ENCODE measurements around the gene PITHD1.

The PITHD1 gene

DNA sequence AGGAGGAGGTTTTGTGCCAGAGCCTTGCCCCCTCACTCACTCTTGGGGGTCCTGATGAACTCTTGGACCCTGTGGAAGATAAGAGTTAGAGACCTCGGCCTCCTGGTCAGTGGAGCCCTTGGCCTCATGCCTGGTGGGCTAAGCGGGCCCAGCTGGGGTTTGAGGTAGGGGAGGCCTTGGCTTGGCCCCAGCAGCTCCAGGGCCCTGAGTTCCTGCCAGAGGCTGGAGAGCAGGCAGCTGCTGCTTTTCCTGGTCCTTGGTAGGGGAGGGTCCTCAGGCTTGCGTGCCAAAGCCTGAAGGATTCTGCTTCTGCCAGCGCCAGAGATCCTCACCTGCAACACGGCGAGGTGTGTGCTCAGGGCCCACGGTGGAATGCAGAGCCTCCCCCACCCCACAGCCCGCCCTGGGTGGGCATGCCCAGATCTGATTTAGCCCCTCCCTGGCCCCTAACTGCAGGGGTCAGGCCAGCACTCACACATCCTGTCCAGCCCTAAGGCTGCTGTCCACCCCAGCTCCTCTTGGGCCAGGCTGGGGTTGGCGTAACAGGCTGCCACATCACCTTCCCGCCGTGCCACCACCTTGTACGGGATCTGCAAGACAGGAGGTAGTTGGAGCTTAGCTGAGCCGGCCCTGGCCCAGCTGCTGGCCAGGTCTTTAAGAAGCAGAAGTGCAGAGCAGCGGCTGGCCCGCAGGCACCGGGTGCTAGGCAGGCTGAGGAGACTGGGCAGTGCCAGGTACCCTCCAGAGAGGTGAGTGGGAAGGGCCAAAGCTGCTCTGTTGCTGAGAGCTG lies 17.7 kb downstream of the PITHD1 start:
- DNase-seq (ENCODE audit: low read depth): no peak
- TF ChIP-seq, protein P1, sequence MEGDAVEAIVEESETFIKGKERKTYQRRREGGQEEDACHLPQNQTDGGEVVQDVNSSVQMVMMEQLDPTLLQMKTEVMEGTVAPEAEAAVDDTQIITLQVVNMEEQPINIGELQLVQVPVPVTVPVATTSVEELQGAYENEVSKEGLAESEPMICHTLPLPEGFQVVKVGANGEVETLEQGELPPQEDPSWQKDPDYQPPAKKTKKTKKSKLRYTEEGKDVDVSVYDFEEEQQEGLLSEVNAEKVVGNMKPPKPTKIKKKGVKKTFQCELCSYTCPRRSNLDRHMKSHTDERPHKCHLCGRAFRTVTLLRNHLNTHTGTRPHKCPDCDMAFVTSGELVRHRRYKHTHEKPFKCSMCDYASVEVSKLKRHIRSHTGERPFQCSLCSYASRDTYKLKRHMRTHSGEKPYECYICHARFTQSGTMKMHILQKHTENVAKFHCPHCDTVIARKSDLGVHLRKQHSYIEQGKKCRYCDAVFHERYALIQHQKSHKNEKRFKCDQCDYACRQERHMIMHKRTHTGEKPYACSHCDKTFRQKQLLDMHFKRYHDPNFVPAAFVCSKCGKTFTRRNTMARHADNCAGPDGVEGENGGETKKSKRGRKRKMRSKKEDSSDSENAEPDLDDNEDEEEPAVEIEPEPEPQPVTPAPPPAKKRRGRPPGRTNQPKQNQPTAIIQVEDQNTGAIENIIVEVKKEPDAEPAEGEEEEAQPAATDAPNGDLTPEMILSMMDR (conservative IDR thresholded peaks at IDR 0.05; ENCODE audit: low read depth, low read length): no peak
- H3K4me3 ChIP-seq (ENCODE audit: low read length): no peak overlapping the region

DNA sequence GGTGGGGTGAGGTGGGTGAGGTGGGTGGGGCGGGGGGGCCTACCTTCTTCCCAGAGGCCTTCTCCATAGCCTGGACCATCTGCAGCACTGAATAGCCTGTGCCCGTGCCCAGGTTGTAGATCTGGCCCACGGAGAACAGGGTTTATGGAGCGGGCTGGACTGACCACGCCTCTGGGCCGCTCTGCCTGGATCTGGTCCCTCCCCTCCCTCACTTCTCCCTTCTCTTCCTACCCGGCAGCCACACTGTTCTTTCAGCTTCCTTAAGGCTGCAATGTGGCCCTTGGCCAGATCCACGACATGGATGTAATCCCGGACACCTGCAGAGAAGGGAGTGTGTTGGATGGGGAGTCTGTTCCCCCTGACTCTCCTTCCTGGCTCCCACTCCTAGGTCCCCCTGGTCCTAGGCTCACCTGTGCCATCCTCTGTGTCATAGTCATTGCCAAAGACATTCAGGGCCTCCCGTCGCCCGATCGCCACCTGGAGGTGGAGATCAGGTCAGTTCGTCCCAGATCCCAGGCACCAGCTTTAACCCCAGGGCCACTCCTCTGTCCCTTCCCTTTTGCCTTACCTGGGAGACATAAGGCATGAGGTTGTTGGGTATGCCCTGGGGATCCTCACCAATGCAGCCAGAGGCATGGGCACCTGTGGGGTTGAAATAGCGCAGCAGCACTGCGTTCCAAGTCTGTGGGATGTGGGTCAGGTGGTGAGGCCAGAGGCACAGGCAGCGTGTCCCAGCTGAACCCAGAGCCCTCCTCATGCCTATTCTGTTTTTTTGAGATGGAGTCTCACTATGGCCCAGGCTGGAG lies 18.5 kb downstream of the PITHD1 start:
- no peak overlapping the region for H3K4me3 ChIP-seq (ENCODE audit: low read length)
- DNase-seq (ENCODE audit: low read depth): no peak
- TF ChIP-seq, protein P1 (conservative IDR thresholded peaks at IDR 0.05; ENCODE audit: low read depth, low read length): no peak

DNA sequence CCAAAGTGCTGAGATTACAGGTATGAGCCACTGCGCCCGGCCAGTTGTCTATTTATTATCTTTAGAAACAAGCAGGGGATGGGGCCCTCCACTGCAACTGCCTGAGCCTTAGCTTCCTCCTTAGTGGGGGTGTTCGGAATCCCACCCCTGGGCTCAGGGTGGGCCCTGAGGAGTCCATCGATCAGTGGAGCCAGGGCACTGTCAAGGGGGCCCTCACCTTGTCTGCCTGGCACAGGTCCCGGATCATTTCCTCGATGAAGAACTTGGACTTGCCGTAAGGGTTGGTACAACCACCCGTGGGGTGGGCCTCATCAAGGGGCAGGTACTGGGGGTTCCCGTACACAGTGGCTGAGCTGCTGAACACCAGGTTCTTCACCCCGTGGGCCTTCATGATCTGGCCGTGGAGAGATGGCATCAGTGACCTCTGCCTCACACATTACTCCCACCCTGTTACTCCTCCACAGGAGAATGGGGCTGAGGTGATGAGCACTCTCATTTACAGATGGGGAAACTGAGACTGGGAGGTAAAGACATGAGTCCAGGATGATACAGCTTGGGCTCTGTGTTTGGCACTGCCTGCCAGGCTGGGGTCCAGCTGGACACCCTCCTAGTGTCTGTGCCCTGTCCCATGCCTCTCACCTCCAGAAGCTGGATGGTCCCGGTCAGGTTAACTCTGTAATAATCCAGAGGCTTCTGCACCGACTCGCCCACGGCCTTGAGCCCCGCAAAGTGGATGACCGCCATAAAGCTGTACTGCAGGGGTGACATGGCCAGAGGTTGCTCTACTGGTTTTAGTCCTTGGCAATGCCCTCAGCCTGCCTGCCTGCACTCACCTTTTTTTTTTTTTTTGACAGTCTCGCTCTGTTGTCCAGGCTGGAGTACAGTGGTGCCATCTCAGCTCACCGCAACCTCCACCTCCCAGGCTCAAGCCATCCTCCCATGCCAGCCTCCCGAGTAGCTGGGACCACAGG lies 19.5 kb downstream of the PITHD1 start:
- TF ChIP-seq, protein P1 (conservative IDR thresholded peaks at IDR 0.05; ENCODE audit: low read depth, low read length): no peak
- no peak overlapping the region for H3K4me3 ChIP-seq (ENCODE audit: low read length)

DNA sequence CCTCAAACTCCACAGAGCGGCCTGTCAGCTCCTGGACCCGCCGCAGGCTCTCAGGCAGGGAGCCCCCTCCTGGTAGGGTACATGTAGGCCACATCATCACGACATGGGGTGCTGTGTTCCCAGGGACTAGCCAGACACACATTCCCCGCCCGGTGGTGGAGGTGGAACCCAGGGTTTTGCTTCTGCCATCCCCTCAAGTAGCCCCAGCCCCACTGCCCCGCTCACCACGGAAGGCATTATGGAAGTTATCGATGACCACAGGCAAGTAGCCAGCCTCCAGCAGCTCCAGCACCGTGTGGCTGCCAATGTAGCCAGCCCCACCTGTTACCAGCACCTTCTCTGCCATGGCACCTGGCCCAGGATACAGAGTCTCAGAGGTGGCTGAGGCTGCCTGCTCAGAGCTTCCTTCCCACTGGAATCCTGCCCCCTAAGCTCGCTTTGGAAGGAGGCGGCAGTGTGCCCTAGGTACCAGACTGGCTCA lies 20.5 kb downstream of the PITHD1 start:
- H3K4me3 ChIP-seq (ENCODE audit: low read length): peak overlapping the region; percentile 85
- no peak for DNase-seq (ENCODE audit: low read depth)
- TF ChIP-seq, protein P1 (conservative IDR thresholded peaks at IDR 0.05; ENCODE audit: low read depth, low read length): peak; percentile 31

More for the DNA sequence above, 19.5 kb downstream of the PITHD1 start:
- DNase-seq (ENCODE audit: low read depth): no peak

DNA sequence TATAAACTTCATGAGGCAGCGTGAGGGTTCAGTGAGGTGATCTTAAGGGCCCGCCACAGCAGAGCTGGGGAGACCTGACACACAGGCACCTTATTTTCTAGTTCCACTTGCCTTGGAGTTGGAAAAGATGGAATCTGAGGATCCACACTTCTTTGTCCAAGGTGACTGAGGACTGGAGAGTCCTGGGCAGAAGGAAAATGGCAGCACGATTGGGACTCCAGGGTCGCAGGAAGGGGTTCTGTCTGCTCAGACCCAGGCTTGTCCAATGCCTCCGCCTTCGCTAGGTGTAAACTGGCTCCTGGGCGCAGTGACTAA lies 21.0 kb downstream of the PITHD1 start:
- DNase-seq (ENCODE audit: low read depth): no peak
- peak overlapping the region; percentile 85 for H3K4me3 ChIP-seq (ENCODE audit: low read length)
- TF ChIP-seq, protein P1 (conservative IDR thresholded peaks at IDR 0.05; ENCODE audit: low read depth, low read length): no peak

DNA sequence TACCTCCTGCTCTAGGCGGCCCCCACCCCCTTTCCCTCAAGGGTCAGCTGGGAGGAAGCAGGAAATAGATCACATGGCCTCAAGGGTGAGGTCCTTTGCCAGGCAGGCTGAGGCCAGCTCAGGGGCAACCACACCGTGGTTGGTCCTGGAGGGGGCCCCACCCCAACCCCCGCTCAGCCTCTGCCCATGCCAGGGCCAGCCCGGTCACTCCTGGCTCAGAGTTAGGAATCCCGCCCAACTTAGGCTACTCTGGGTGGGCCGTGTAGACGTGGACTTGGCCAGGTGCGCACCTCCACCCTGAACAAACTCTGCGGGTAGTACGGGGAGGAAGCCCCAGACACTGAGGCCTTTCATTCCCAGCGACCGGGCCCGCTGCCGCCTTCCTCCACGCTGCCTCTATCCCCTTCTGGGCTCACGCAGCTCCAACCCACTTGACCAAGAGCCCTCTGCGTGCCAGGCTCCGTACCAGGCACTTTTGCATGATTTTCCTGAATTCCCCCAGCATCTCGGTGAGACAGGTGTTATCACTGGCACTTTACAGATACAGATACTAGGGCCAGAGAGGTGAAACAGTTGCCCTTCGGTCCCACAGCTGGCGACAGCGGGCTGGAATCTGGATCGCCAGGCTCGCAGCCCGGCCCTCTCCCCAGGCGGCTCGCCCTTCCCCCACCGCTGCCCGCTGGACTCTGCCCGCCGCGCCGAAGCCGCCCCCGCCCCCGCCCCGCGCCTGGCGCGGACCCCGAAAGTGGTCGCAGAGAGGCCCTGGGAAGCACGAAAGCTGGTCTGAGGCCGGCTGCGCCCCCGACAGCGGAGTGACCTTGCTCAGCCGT lies 21.6 kb downstream of the PITHD1 start:
- H3K4me3 ChIP-seq (ENCODE audit: low read length): peak overlapping the region; percentile 85
- peak; percentile 82 for DNase-seq (ENCODE audit: low read depth)
- TF ChIP-seq, protein P1 (conservative IDR thresholded peaks at IDR 0.05; ENCODE audit: low read depth, low read length): no peak

Data from retinal pigment epithelial cell (primary cell).